Myocyte (in vitro differentiated cells): Measurements from ENCODE around the gene TDRD1. TPM values are rescaled to one million over a fixed set of nuclear protein-coding genes. Genes with fewer than 3 reads are reported as not detected.
A peak's percentile ranks its signal among the peaks of the same experiment; 100 is the strongest.
"Not testable (repeated sequence)": the region's sequence is repeated elsewhere in the genome, so short reads cannot be mapped to it uniquely, and the experiment has no call there.

Experiments
- DNase-seq: peaks from one replicate; pipeline ENCODE4 v3.0.0-alpha.2; 2012; ENCODE audit warnings: low read depth
- polyA plus RNA-seq: library from polyadenylated mRNA; unstranded; fragments of >200 nt; gene quantifications from one replicate; pipeline ENCODE4 v1.2.1, GENCODE V29; 2012; ENCODE audit warnings: missing spikeins
- total RNA-seq: library from RNA; depleted of rRNA; stranded (reverse); fragments of >200 nt; gene quantifications from 2 replicates; pipeline ENCODE4 v1.2.3, GENCODE V29; 2014

TDRD1 gene
- total RNA-seq: 0.51 and 0.62 TPM in 2 replicates
- polyA plus RNA-seq: 0.14 TPM

GRCh38 chr10:114179148-114179547 lies at the start of gene TDRD1:
Gene TDRD1 (plus strand): TSS chr10:114179353. CDS start chr10:114187832, 8,479 bp downstream.
- DNase-seq: no peak

- DNase-seq: no peak
Measured at GRCh38 chr10:114131094-114131493, 48.1 kb upstream of the TDRD1 start.

- no peak for DNase-seq
Measured at GRCh38 chr10:114135476-114135875, 43.7 kb upstream of the TDRD1 start.

- DNase-seq: no peak
Measured at GRCh38 chr10:114138581-114138980, 40.6 kb upstream of the TDRD1 start.

GRCh38 chr10:114140036-114140435 lies 39.1 kb upstream of the TDRD1 start:
- no peak for DNase-seq

- DNase-seq: not testable (repeated sequence)
Measured at GRCh38 chr10:114140827-114141226, 38.3 kb upstream of the TDRD1 start.

GRCh38 chr10:114142018-114142417 lies 37.1 kb upstream of the TDRD1 start:
- no peak for DNase-seq

- DNase-seq: no peak
Measured at GRCh38 chr10:114143160-114143559, 36.0 kb upstream of the TDRD1 start.

GRCh38 chr10:114149476-114149875 lies 29.7 kb upstream of the TDRD1 start:
- not testable (repeated sequence) for DNase-seq

GRCh38 chr10:114151486-114151885 lies 27.7 kb upstream of the TDRD1 start:
- DNase-seq: peak; percentile 50

GRCh38 chr10:114151892-114152291 lies 27.3 kb upstream of the TDRD1 start:
- DNase-seq: no peak

- no peak for DNase-seq
Measured at GRCh38 chr10:114157912-114158311, 21.2 kb upstream of the TDRD1 start.

- DNase-seq: no peak
Measured at GRCh38 chr10:114163062-114163461, 16.1 kb upstream of the TDRD1 start.

- no peak for DNase-seq
Measured at GRCh38 chr10:114166043-114166442, 13.1 kb upstream of the TDRD1 start.

GRCh38 chr10:114166494-114166893 lies 12.7 kb upstream of the TDRD1 start:
- DNase-seq: no peak

- no peak for DNase-seq
Measured at GRCh38 chr10:114167985-114168384, 11.2 kb upstream of the TDRD1 start.

GRCh38 chr10:114168450-114169009 lies 10.6 kb upstream of the TDRD1 start:
- DNase-seq: no peak

- DNase-seq: no peak
Measured at GRCh38 chr10:114172216-114172615, 6.9 kb upstream of the TDRD1 start.

- no peak for DNase-seq
Measured at GRCh38 chr10:114172776-114173602, 6.2 kb upstream of the TDRD1 start.

- DNase-seq: no peak
Measured at GRCh38 chr10:114173603-114173920, 5.6 kb upstream of the TDRD1 start.

- DNase-seq: peak; percentile 88
Measured at GRCh38 chr10:114173921-114174694, 5.0 kb upstream of the TDRD1 start, which contains the start of gene CCDC186. Gene CCDC186 (minus strand): TSS chr10:114174203. CDS start chr10:114163268, 10,935 bp downstream.

GRCh38 chr10:114174695-114175188 lies 4.4 kb upstream of the TDRD1 start:
- peak; percentile 40 for DNase-seq
